Activated naive CD4-positive, alpha-beta T cell treated with anti-CD3 and anti-CD28 coated beads, Interleukin-2, amount 10 ng/mL, durations not matched to agents 7 days and 5 days (primary cell): ENCODE data around the gene SLC12A6.

Experiments
- CTCF ChIA-PET: fragments of 350-600 bp; sonication (Branson Sonifier 250); formaldehyde crosslinking; loops from one replicate; lab custom pipeline; 2021; ENCODE audit warnings: antibody characterized with exemption; lab: Charles Lee
- DNase-seq: peaks from one replicate; pipeline ENCODE4 v3.0.0-alpha.2; 2020
- H3K27ac Mint-ChIP-seq: one replicate; pipeline ENCODE4 v1.8.0; 2021; ENCODE audit warnings: mild to moderate bottlenecking, moderate library complexity, mixed read lengths
- H3K27me3 Mint-ChIP-seq: one replicate; pipeline ENCODE4 v1.8.0; 2021; ENCODE audit warnings: mild to moderate bottlenecking, mixed read lengths
- H3K36me3 Mint-ChIP-seq: one replicate; pipeline ENCODE4 v1.8.0; 2021; ENCODE audit warnings: mixed read lengths
- H3K4me1 Mint-ChIP-seq: one replicate; pipeline ENCODE4 v1.8.0; 2021; ENCODE audit warnings: mixed read lengths
- H3K4me3 Mint-ChIP-seq: one replicate; pipeline ENCODE4 v1.8.0; 2021; ENCODE audit warnings: mild to moderate bottlenecking, moderate library complexity, mixed read lengths
- H3K9me3 Mint-ChIP-seq: one replicate; pipeline ENCODE4 v1.8.0; 2021; ENCODE audit warnings: mixed read lengths

SLC12A6 gene

DNA sequence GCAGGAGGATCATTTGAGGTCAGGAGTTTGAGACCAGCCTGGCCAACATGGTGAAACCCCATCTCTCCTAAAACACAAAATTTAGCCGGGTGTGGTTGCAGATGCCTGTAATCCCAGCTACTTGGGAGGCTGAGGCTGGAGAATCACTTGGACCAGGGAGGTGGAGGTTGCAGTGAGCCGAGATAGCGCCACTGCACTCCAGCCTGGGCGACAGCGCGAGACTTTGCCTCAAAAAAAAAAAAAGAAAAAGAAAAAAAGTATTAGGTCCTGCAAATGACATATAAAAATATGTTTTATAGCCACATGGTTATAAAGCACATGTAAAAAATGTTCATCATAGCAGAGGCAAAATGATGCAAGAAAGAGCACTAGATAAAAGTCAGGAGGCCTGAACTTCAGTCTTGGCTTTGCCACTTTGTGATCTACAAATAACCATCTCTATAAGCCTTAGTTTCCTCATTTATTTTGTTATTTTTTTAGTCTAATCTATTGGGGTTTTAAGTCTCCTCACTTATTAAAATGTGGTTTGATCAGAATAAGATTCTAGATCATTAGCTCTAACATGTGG, 4.9 kb downstream of the SLC12A6 start:
- Mint-ChIP-seq H3K4me1 (peaks cover 78% of the 10 kb centered on the region), H3K27ac (peak overlapping the region; percentile 78), H3K9me3 (no peaks in the 10 kb centered on the region), H3K4me3 (no peak overlapping the region), H3K27me3 (peaks cover 5% of the 10 kb centered on the region), H3K36me3 (peaks cover 22% of the 10 kb centered on the region)
- CTCF ChIA-PET = no interaction called here
- no peak for DNase-seq

DNA sequence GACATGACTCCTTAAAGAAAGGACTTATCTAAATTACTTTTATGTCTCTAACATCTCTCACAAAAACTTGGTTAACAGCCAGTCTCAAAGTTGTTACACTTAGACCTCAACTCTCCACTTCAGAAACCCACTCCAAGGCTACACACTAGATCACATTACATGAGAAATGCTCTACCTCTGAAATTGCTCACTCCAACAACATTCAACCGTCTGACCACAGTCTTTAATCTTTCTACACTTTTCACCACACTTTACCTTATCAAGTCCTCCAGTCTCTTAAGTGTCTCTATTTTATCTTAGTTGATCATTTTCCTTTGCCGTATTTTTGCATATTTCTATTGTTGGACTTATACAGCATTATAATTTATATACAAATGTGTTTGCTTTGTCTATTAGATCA, 5.8 kb downstream of the SLC12A6 start:
- Mint-ChIP-seq H3K4me1 (peaks cover 81% of the 10 kb centered on the region), H3K27me3 (no peaks in the 10 kb centered on the region), H3K36me3 (peaks cover 19% of the 10 kb centered on the region), H3K9me3 (no peaks in the 10 kb centered on the region), H3K4me3 (peak overlapping the region; percentile 1), H3K27ac (peak overlapping the region; percentile 78)
- DNase-seq = no peak
- CTCF ChIA-PET = interaction anchor here (1.6 kb wide), 1 partner anchor 90 kb away, joined by 5 read pairs; no protein-coding TSS in a partner anchor

DNA sequence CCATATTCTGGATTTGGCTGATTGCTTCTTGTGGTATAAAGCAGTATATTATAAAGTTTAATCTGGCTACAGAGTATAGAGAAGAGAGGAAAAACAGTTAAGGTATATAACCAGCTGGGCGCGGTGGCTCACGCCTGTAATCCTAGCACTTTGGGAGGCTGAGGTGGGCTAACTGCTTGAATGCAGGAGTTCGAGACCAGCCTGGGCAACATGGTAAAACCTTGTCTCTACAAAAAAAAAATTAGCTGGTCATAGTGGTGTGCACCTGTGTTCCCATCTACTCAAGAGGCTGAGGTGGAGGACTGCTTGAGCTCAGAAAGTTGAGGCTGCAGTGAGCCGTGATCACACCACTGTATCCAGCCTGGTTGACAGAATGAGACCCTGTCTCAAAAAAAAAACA, 7.3 kb downstream of the SLC12A6 start:
- CTCF ChIA-PET = interaction anchor here (0.6 to 2.8 kb wide), 8 partner anchors 8 to 235 kb away, joined by 3 to 10 read pairs (median 5); partner anchors contain the start of genes NOP10, NUTM1 and SLC12A6
- H3K4me3 Mint-ChIP-seq = no peak overlapping the region
- no peaks in the 10 kb centered on the region for H3K27me3 Mint-ChIP-seq
- H3K27ac Mint-ChIP-seq = no peak overlapping the region
- H3K36me3 Mint-ChIP-seq = peaks cover 19% of the 10 kb centered on the region
- DNase-seq = no peak
- H3K4me1 Mint-ChIP-seq = peaks cover 77% of the 10 kb centered on the region
- no peaks in the 10 kb centered on the region for H3K9me3 Mint-ChIP-seq

DNA sequence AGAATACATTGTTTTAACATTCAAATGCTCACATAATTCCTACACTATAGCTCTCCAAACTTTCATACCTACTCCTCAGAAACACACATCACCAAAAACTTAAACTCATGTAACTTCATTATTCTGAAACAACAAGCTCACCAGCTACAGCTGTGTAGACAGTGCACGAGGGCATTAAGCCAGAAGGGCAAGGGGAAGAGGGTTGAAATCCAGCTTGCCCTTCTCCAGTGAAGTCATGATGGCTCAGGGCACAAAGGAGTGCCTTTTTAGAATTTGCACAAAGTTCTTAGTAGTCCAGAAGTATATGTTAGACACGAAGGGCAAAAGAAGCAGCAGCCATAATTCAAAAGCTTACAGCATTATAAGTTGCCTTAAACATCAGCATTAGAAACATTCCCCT, 8.6 kb downstream of the SLC12A6 start:
- Mint-ChIP-seq H3K4me3 (no peak overlapping the region), H3K36me3 (peaks cover 19% of the 10 kb centered on the region), H3K27ac (peak overlapping the region; percentile 84), H3K27me3 (no peaks in the 10 kb centered on the region), H3K4me1 (peaks cover 69% of the 10 kb centered on the region), H3K9me3 (no peaks in the 10 kb centered on the region)
- CTCF ChIA-PET = interaction anchor here (1.3 to 2.8 kb wide), 7 partner anchors 9 to 259 kb away, joined by 3 to 13 read pairs (median 6); partner anchors contain the start of genes NOP10, NUTM1 and SLC12A6
- DNase-seq = no peak

DNA sequence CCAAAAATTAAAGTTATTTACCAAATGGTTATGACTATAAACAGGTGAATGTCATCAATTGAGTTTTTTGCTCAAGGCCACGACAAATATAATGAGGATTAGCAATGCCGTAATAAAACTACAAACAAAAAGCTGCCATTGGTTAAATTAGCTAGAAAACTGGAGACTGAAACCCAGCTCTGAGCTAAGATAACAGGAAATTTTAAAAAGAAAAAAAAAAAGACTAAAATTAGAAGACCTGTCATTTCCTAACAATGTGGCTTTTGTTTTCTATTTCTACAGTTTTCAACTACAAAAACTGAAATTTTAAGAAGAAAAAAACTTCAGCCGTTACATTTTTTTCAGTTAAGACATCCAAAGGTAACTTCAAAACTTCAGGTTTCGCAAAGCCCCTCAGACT, 9.7 kb downstream of the SLC12A6 start:
- H3K27ac Mint-ChIP-seq = peak overlapping the region; percentile 84
- CTCF ChIA-PET = interaction anchor here (0.6 to 2.8 kb wide), 6 partner anchors 10 to 284 kb away, joined by 3 to 13 read pairs (median 5); partner anchors contain the start of gene SLC12A6

DNA sequence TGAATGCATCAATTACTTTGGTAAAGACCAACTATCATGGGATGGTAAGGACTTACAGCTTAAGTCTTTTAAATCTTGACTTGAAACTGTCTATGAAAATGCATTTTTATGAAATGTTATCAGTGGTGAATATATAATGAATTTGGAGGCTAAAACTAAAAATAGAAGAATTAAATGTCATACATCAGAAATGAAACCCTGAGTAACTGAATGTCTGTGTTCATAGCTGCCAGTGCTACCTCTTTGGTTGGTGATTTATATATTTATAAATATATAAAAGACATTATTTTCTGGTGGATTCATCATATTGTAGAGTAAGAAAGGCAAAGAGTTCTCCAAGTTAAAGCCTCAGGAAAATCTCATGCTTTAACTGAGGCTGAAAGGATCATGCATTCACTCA, 12.2 kb downstream of the SLC12A6 start:
- H3K27me3 Mint-ChIP-seq = no peaks in the 10 kb centered on the region
- H3K4me1 Mint-ChIP-seq = peaks cover 47% of the 10 kb centered on the region
- DNase-seq = no peak
- H3K4me3 Mint-ChIP-seq = no peak overlapping the region
- CTCF ChIA-PET = no interaction called here
- H3K9me3 Mint-ChIP-seq = no peaks in the 10 kb centered on the region
- H3K36me3 Mint-ChIP-seq = peaks cover 14% of the 10 kb centered on the region
- H3K27ac Mint-ChIP-seq = no peak overlapping the region

More for the DNA sequence above, 9.7 kb downstream of the SLC12A6 start:
- H3K4me1 Mint-ChIP-seq = peaks cover 63% of the 10 kb centered on the region
- peaks cover 20% of the 10 kb centered on the region for H3K36me3 Mint-ChIP-seq
- no peak for DNase-seq
- H3K27me3 Mint-ChIP-seq = no peaks in the 10 kb centered on the region
- H3K9me3 Mint-ChIP-seq = no peaks in the 10 kb centered on the region
- H3K4me3 Mint-ChIP-seq = peak overlapping the region; percentile 50

DNA sequence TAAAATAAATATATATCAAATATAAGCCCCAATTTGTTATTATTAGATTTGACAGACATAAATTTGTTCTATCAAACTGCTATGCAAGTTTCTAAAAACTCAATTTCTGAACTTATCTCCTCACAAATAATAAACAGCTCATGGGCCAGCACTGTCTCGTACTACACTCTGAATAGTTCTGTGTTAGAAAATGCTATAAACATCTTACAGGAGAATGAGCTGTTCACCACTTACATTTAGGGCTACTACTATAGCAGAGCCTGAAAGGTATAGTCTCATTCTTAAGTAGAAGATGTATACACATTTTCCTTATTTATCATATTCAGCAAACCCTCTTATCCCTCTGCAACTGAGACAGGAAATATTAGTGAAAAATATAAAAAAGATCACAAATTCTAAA, 12.6 kb downstream of the SLC12A6 start:
- no peak overlapping the region for H3K4me3 Mint-ChIP-seq
- DNase-seq = no peak
- H3K27me3 Mint-ChIP-seq = no peaks in the 10 kb centered on the region
- H3K36me3 Mint-ChIP-seq = peaks cover 14% of the 10 kb centered on the region
- H3K27ac Mint-ChIP-seq = no peak overlapping the region
- CTCF ChIA-PET = no interaction called here
- H3K9me3 Mint-ChIP-seq = no peaks in the 10 kb centered on the region
- peaks cover 47% of the 10 kb centered on the region for H3K4me1 Mint-ChIP-seq

DNA sequence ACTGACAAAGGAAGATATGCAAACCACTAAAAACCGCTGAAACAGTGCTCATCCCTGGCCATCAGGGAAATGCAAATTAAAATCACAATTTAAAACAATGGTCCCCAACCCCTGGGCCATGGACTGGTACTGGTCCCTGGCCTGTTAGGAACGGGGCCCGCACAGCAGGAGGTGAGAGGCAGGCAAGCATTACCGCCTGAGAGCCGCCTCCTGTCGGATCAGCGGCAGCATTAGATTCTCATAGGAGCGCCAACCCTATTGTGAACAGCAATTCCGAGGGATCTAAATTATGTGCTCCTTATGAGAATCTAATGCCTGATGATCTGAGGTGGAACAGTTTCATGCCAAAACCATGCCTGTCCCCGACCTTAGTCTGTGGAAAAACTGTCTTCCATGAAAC, 14.4 kb downstream of the SLC12A6 start:
- Mint-ChIP-seq H3K9me3 (no peaks in the 10 kb centered on the region), H3K27ac (no peak overlapping the region), H3K36me3 (peaks cover 11% of the 10 kb centered on the region), H3K27me3 (no peaks in the 10 kb centered on the region), H3K4me1 (peaks cover 46% of the 10 kb centered on the region), H3K4me3 (no peak overlapping the region)
- no peak for DNase-seq
- CTCF ChIA-PET = interaction anchor here (0.6 kb wide), 1 partner anchor 37 kb away, joined by 3 read pairs; no protein-coding TSS in a partner anchor

DNA sequence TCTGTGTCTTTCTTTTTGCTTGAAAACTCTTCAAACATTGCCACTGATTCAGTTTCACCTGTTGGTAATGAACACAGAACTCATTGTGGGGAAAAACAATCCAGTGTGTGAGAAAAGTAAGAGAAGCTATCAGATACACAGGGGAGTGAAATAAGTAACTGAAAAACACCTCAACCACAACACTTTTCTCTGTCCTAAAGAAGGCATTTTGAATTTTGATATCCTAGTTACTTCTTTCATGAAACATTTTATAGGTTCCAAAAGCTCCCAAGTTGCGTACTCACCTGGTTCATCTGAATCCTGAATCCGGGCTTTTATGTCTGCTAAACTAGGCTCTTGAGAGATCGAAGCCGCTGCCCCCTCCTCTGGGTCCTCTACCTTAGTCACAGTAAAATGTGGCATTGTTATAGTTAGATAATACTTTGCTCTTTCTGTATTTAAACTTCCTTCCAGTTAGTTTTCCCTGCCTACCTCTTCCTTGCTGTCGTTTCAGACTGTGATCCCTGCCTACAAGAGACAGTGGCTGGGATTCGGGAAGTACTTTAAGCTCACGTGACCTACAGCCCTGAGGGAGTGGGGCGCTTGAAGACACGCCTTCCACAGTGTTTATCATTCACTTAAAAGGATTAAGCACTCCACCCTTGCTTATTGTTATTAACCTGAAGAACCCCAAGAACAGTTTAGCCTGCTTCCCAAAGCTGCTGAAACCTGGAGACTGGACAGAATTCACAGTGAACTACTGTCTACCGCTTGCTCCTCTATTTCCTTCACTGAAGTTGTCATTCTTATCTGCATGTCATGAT, 19.1 kb downstream of the SLC12A6 start:
- Mint-ChIP-seq H3K27me3 (no peaks in the 10 kb centered on the region), H3K27ac (peak overlapping the region; percentile 92), H3K9me3 (no peaks in the 10 kb centered on the region), H3K4me3 (peak overlapping the region; percentile 95), H3K36me3 (peaks cover 22% of the 10 kb centered on the region), H3K4me1 (peaks cover 52% of the 10 kb centered on the region)
- peak; percentile 51 for DNase-seq
- CTCF ChIA-PET = interaction anchor here (0.7 to 1.5 kb wide), 6 partner anchors 9 to 156 kb away, joined by 3 to 6 read pairs (median 4); partner anchors contain the start of gene LPCAT4

DNA sequence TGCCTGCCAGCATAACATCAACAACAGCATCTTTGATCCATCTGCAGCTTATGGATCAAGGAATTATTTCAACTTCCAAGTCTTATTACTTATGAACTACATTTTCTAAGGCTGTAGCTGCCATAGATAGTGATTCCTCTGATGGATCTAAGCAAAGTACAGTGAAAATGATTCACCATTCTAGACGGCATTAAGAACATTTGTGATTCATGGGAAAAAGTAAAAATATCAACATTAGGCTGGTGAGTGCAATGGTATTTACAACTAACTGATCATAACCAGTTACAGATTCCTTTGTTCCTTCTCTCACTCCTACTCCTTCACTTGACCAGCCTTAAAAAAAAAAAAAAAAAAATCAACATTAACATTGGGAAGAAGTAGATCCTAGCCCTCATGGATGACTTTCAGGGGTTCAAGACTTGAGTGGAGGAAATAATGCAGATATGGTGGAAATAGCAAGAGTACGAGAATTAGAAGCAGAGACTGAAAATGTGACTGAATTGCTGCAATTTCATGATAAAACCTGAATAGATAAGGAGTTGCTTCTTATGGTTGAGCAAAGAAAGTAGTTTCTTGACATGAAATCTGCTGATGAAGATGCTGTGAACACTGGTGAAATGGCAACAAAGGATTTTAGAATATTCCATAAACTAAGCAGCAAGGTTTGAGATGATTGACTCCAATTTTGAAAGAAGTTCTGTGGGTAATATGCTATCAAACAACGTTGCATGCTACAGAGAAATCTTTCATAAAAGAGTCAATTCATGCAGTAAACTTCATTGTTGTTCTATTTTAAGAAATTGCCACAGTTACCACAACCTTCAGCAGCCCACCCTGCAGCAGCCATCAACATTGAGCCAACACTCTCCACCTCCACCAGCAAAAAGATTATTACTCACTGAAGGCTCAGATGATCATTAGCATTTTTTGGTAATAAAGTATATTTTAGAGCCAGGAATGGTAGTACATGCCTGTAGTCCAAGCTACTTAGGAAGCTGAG, 22.8 kb downstream of the SLC12A6 start:
- Mint-ChIP-seq H3K36me3 (peaks cover 19% of the 10 kb centered on the region), H3K9me3 (no peaks in the 10 kb centered on the region), H3K4me3 (no peak overlapping the region), H3K4me1 (peaks cover 41% of the 10 kb centered on the region), H3K27ac (no peak overlapping the region), H3K27me3 (no peaks in the 10 kb centered on the region)
- CTCF ChIA-PET = interaction anchor here (0.7 kb wide), 1 partner anchor 273 kb away, joined by 3 read pairs; no protein-coding TSS in a partner anchor
- DNase-seq = no peak

DNA sequence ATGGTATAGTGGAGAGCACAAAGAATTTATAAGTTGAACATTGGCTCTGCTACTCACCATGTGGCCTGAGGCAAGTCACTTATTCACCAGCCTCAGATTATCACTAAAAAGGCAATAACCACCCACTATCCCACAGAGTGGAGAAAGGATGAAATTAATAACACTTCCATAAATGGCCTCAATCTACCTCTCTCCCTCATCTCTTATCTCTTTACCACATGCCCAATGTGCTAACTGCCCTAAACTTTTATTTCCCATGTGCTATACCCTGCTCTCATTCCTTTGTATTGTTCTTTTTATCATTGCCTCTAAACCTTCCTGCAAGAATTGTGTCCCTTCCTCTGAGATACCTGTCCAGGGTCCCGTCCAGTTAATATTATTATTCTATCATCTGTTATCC, 26.0 kb downstream of the SLC12A6 start:
- H3K36me3 Mint-ChIP-seq = peaks cover 25% of the 10 kb centered on the region
- CTCF ChIA-PET = no interaction called here
- H3K4me3 Mint-ChIP-seq = no peak overlapping the region
- H3K27me3 Mint-ChIP-seq = no peaks in the 10 kb centered on the region
- H3K4me1 Mint-ChIP-seq = peaks cover 24% of the 10 kb centered on the region
- H3K9me3 Mint-ChIP-seq = no peaks in the 10 kb centered on the region
- DNase-seq = no peak
- H3K27ac Mint-ChIP-seq = no peak overlapping the region

DNA sequence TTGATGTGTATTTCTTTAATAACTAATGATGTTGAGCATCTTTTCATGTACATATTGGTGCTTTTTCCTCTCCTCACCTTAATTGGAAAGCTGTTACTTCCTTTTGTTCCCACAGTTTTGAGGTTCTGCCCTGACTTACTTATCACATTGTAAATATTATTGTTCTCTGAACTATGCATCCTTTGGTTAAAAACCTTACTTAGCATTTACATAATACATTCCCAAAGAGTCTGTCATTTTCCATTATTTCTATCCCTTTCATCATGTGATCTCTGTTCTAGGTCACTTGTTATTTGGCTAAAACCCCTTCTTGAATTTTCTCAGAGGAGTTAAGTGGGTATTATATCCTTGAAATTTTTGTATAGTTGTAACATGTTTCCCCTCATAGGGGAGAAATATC, 33.0 kb downstream of the SLC12A6 start:
- Mint-ChIP-seq H3K4me3 (no peak overlapping the region), H3K27ac (no peak overlapping the region), H3K27me3 (no peaks in the 10 kb centered on the region), H3K36me3 (peaks cover 29% of the 10 kb centered on the region), H3K4me1 (peaks cover 7% of the 10 kb centered on the region), H3K9me3 (no peaks in the 10 kb centered on the region)
- CTCF ChIA-PET = no interaction called here
- DNase-seq = no peak

DNA sequence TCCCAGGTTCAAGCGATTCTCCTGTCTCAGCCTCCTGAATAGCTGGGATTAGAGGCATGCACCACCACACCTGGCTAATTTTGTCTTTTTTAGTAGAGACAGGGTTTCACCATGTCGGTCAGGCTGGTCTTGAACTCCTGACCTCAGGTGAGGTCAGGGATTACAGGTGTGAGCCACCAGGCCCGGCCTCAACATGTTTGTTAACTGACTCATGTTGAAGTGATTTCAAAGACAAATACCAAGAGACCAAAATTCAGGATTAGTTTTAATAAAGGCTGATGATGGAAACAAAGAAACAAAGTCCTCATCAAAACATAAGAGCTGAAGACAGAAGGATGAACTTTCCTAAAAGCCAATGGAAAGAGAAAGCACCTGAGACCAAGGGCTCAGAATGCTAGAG, 36.5 kb downstream of the SLC12A6 start:
- Mint-ChIP-seq H3K4me1 (no peaks in the 10 kb centered on the region), H3K27me3 (no peaks in the 10 kb centered on the region), H3K27ac (no peak overlapping the region), H3K36me3 (peaks cover 20% of the 10 kb centered on the region), H3K9me3 (no peaks in the 10 kb centered on the region), H3K4me3 (no peak overlapping the region)
- no peak for DNase-seq
- CTCF ChIA-PET = no interaction called here
